HG02759 (cell line): ENCODE measurements around the gene DOCK1.

Experiments used
- ATAC-seq: cut with Tn5 transposase; IDR thresholded peaks from one replicate; pipeline ENCODE4 v1.9.1; 2021; ENCODE audit warnings: mild to moderate bottlenecking, moderate library complexity; ENCODE audit not compliant: unreplicated experiment

DOCK1 gene

GRCh38 chr10:127003032-127003685 is 97.9 kb downstream of the DOCK1 start:
- ATAC-seq = no peak

GRCh38 chr10:127006453-127006852 is 101.2 kb downstream of the DOCK1 start:
- no peak for ATAC-seq

GRCh38 chr10:127009366-127009765 is 104.1 kb downstream of the DOCK1 start:
- ATAC-seq = no peak

GRCh38 chr10:127011174-127011573 is 105.9 kb downstream of the DOCK1 start:
- no peak for ATAC-seq

GRCh38 chr10:127012071-127012768 is 107.0 kb downstream of the DOCK1 start:
- no peak for ATAC-seq

- ATAC-seq = no peak
Measured at GRCh38 chr10:127012769-127013152, 107.5 kb downstream of the DOCK1 start.

GRCh38 chr10:127013211-127013656 is 108.0 kb downstream of the DOCK1 start:
- no peak for ATAC-seq

- ATAC-seq = no peak
Measured at GRCh38 chr10:127013691-127014473, 108.7 kb downstream of the DOCK1 start.

GRCh38 chr10:127014671-127015070 is 109.4 kb downstream of the DOCK1 start:
- ATAC-seq = no peak

- ATAC-seq = no peak
Measured at GRCh38 chr10:127015373-127015772, 110.1 kb downstream of the DOCK1 start.

GRCh38 chr10:127016331-127016730 is 111.1 kb downstream of the DOCK1 start:
- no peak for ATAC-seq

GRCh38 chr10:127017541-127018297 is 112.5 kb downstream of the DOCK1 start:
- no peak for ATAC-seq

GRCh38 chr10:127018298-127018650 is 113.0 kb downstream of the DOCK1 start:
- ATAC-seq = no peak

GRCh38 chr10:127018766-127019165 is 113.5 kb downstream of the DOCK1 start:
- ATAC-seq = no peak

GRCh38 chr10:127020260-127020659 is 115.0 kb downstream of the DOCK1 start:
- ATAC-seq = no peak

- ATAC-seq = no peak
Measured at GRCh38 chr10:127021801-127022200, 116.6 kb downstream of the DOCK1 start.

- no peak for ATAC-seq
Measured at GRCh38 chr10:127024685-127025435, 119.6 kb downstream of the DOCK1 start.

GRCh38 chr10:127027786-127028185 is 122.6 kb downstream of the DOCK1 start:
- ATAC-seq = no peak

- no peak for ATAC-seq
Measured at GRCh38 chr10:127028556-127028955, 123.3 kb downstream of the DOCK1 start.

GRCh38 chr10:127029061-127029460 is 123.8 kb downstream of the DOCK1 start:
- no peak for ATAC-seq
